Measurements from ENCODE around the gene MSI2. TPM values are rescaled to one million over a fixed set of nuclear protein-coding genes. Genes with fewer than 3 reads are reported as not detected.

MSI2 gene
- total and polyA plus RNA-seq, 2 experiments from 2014 or later, result 18.9 to 41.8 TPM

GRCh38 chr17:57677858-57678257, 421.5 kb downstream of the MSI2 start (continued):
- TF ChIP-seq, protein P1, sequence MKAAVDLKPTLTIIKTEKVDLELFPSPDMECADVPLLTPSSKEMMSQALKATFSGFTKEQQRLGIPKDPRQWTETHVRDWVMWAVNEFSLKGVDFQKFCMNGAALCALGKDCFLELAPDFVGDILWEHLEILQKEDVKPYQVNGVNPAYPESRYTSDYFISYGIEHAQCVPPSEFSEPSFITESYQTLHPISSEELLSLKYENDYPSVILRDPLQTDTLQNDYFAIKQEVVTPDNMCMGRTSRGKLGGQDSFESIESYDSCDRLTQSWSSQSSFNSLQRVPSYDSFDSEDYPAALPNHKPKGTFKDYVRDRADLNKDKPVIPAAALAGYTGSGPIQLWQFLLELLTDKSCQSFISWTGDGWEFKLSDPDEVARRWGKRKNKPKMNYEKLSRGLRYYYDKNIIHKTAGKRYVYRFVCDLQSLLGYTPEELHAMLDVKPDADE (IDR thresholded peaks at IDR 0.05), result no peak

- TF ChIP-seq, protein P2, sequence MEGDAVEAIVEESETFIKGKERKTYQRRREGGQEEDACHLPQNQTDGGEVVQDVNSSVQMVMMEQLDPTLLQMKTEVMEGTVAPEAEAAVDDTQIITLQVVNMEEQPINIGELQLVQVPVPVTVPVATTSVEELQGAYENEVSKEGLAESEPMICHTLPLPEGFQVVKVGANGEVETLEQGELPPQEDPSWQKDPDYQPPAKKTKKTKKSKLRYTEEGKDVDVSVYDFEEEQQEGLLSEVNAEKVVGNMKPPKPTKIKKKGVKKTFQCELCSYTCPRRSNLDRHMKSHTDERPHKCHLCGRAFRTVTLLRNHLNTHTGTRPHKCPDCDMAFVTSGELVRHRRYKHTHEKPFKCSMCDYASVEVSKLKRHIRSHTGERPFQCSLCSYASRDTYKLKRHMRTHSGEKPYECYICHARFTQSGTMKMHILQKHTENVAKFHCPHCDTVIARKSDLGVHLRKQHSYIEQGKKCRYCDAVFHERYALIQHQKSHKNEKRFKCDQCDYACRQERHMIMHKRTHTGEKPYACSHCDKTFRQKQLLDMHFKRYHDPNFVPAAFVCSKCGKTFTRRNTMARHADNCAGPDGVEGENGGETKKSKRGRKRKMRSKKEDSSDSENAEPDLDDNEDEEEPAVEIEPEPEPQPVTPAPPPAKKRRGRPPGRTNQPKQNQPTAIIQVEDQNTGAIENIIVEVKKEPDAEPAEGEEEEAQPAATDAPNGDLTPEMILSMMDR (conservative IDR thresholded peaks at IDR 0.05; ENCODE audit: low read depth in 2 of 2), result peak in 1 of 2 experiments; percentile 25; a peak in 2 of 4 replicates
- TF ChIP-seq EZH2 (IDR thresholded peaks at IDR 0.05; ENCODE audit: low read depth, unreplicated experiment), result no peak
- no peak overlapping the region for H2AFZ ChIP-seq
- H3K4me3 ChIP-seq, result no peak overlapping the region
- Mint-ChIP-seq H3K27ac (no peak overlapping the region), H3K9me3 (no peaks in the 10 kb centered on the region), H3K36me3 (ENCODE audit: low read depth) (no peaks in the 10 kb centered on the region), H3K4me1 (peaks cover 15% of the 10 kb centered on the region), H3K27me3 (ENCODE audit: insufficient read depth, low read depth, poor library complexity) (peaks cover 7% of the 10 kb centered on the region), H3K4me3 (no peak overlapping the region)
- H3F3A ChIP-seq (replicated peaks; ENCODE audit: low read depth), result no peaks in the 10 kb centered on the region
- no peaks in the 10 kb centered on the region for H3K36me3 ChIP-seq (ENCODE audit: insufficient read depth)
- peaks cover 14% of the 10 kb centered on the region for H3K4me1 ChIP-seq (ENCODE audit: insufficient read depth)
- H3K27me3 ChIP-seq (ENCODE audit: insufficient read depth), result no peaks in the 10 kb centered on the region
- DNase-seq (ENCODE audit: low spot score) (no peak), ATAC-seq (peak; percentile 67)
- H3K79me2 ChIP-seq (replicated peaks; ENCODE audit: insufficient read depth), result no peaks in the 10 kb centered on the region
- no peaks in the 10 kb centered on the region for H3K9me2 ChIP-seq (ENCODE audit: insufficient read depth)
- no peak overlapping the region for H3K27ac ChIP-seq (ENCODE audit: low read depth)
- H3K4me2 ChIP-seq, result no peak overlapping the region
- H4K20me1 ChIP-seq (replicated peaks; ENCODE audit: insufficient read depth), result no peaks in the 10 kb centered on the region; the same call in 1 of the 2 replicates
Observed at GRCh38 chr17:57678393-57678792, 422.1 kb downstream of the MSI2 start.

DNA sequence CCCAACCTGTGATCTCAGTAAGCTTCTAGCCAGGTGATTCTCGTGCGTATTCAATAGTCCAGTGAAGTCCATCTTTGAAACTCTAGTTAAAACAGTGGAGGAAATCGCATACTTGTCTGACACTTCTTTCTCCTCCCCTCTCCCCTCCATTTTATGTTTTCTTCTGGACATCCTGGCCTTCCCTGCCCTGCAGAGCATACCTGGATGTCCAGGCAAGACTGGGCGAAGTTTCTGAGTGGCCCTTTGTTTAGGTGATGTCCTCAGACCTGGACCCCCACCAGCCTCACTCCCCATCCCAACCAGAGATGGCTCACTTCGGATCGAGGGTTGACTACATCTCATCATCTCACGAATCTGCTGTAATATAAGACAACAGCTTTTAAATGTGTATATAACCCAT, 423.0 kb downstream of the MSI2 start:
- Histone ChIP-seq H3K4me3 (no peak overlapping the region), H4K20me1 (replicated peaks; ENCODE audit: insufficient read depth) (no peaks in the 10 kb centered on the region; the same call in 1 of the 2 replicates), H3K79me2 (replicated peaks; ENCODE audit: insufficient read depth) (no peaks in the 10 kb centered on the region), H3K27me3 (ENCODE audit: insufficient read depth) (no peaks in the 10 kb centered on the region), H3F3A (replicated peaks; ENCODE audit: low read depth) (no peaks in the 10 kb centered on the region), H3K27ac (ENCODE audit: low read depth) (no peak overlapping the region), H2AFZ (no peak overlapping the region), H3K9me2 (ENCODE audit: insufficient read depth) (no peaks in the 10 kb centered on the region), H3K4me2 (no peak overlapping the region), H3K4me1 (ENCODE audit: insufficient read depth) (peaks cover 21% of the 10 kb centered on the region), H3K36me3 (ENCODE audit: insufficient read depth) (no peaks in the 10 kb centered on the region)
- H3K4me3 Mint-ChIP-seq, result no peak overlapping the region
- no peak overlapping the region for H3K27ac Mint-ChIP-seq
- ATAC-seq (no peak), DNase-seq (ENCODE audit: low spot score) (no peak)
- H3K9me3 Mint-ChIP-seq, result no peaks in the 10 kb centered on the region
- peaks cover 23% of the 10 kb centered on the region for H3K4me1 Mint-ChIP-seq
- peaks cover 7% of the 10 kb centered on the region for H3K27me3 Mint-ChIP-seq (ENCODE audit: insufficient read depth, low read depth, poor library complexity)
- H3K36me3 Mint-ChIP-seq (ENCODE audit: low read depth), result no peaks in the 10 kb centered on the region
- TF ChIP-seq, protein P1 (IDR thresholded peaks at IDR 0.05), result no peak
- TF ChIP-seq, protein P3, sequence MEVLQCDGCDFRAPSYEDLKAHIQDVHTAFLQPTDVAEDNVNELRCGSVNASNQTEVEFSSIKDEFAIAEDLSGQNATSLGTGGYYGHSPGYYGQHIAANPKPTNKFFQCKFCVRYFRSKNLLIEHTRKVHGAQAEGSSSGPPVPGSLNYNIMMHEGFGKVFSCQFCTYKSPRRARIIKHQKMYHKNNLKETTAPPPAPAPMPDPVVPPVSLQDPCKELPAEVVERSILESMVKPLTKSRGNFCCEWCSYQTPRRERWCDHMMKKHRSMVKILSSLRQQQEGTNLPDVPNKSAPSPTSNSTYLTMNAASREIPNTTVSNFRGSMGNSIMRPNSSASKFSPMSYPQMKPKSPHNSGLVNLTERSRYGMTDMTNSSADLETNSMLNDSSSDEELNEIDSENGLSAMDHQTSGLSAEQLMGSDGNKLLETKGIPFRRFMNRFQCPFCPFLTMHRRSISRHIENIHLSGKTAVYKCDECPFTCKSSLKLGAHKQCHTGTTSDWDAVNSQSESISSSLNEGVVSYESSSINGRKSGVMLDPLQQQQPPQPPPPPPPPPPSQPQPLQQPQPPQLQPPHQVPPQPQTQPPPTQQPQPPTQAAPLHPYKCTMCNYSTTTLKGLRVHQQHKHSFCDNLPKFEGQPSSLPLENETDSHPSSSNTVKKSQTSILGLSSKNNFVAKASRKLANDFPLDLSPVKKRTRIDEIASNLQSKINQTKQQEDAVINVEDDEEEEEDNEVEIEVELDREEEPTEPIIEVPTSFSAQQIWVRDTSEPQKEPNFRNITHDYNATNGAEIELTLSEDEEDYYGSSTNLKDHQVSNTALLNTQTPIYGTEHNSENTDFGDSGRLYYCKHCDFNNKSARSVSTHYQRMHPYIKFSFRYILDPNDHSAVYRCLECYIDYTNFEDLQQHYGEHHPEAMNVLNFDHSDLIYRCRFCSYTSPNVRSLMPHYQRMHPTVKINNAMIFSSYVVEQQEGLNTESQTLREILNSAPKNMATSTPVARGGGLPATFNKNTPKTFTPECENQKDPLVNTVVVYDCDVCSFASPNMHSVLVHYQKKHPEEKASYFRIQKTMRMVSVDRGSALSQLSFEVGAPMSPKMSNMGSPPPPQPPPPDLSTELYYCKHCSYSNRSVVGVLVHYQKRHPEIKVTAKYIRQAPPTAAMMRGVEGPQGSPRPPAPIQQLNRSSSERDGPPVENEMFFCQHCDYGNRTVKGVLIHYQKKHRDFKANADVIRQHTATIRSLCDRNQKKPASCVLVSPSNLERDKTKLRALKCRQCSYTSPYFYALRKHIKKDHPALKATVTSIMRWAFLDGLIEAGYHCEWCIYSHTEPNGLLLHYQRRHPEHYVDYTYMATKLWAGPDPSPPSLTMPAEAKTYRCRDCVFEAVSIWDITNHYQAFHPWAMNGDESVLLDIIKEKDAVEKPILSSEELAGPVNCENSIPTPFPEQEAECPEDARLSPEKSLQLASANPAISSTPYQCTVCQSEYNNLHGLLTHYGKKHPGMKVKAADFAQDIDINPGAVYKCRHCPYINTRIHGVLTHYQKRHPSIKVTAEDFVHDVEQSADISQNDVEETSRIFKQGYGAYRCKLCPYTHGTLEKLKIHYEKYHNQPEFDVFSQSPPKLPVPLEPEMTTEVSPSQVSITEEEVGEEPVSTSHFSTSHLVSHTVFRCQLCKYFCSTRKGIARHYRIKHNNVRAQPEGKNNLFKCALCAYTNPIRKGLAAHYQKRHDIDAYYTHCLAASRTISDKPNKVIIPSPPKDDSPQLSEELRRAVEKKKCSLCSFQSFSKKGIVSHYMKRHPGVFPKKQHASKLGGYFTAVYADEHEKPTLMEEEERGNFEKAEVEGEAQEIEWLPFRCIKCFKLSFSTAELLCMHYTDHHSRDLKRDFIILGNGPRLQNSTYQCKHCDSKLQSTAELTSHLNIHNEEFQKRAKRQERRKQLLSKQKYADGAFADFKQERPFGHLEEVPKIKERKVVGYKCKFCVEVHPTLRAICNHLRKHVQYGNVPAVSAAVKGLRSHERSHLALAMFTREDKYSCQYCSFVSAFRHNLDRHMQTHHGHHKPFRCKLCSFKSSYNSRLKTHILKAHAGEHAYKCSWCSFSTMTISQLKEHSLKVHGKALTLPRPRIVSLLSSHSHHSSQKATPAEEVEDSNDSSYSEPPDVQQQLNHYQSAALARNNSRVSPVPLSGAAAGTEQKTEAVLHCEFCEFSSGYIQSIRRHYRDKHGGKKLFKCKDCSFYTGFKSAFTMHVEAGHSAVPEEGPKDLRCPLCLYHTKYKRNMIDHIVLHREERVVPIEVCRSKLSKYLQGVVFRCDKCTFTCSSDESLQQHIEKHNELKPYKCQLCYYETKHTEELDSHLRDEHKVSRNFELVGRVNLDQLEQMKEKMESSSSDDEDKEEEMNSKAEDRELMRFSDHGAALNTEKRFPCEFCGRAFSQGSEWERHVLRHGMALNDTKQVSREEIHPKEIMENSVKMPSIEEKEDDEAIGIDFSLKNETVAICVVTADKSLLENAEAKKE (CRISPR knock-in tag; IDR thresholded peaks at IDR 0.05), result no peak
- no peak for TF ChIP-seq POLR2AphosphoS5 (IDR thresholded peaks at IDR 0.05; ENCODE audit: low read depth)
- no peak for TF ChIP-seq ZNF114 (CRISPR knock-in tag; IDR thresholded peaks at IDR 0.05)
- no peak for TF ChIP-seq ZNF331 (CRISPR knock-in tag; IDR thresholded peaks at IDR 0.05; ENCODE audit: low read depth)

Data from GM23338 (cell line).